ENCODE results near the gene LARP7.
A peak's percentile ranks its signal among the peaks of the same experiment; 100 is the strongest.
"Not testable (repeated sequence)": the region's sequence is repeated elsewhere in the genome, so short reads cannot be mapped to it uniquely, and the experiment has no call there.

Gene LARP7

DNA sequence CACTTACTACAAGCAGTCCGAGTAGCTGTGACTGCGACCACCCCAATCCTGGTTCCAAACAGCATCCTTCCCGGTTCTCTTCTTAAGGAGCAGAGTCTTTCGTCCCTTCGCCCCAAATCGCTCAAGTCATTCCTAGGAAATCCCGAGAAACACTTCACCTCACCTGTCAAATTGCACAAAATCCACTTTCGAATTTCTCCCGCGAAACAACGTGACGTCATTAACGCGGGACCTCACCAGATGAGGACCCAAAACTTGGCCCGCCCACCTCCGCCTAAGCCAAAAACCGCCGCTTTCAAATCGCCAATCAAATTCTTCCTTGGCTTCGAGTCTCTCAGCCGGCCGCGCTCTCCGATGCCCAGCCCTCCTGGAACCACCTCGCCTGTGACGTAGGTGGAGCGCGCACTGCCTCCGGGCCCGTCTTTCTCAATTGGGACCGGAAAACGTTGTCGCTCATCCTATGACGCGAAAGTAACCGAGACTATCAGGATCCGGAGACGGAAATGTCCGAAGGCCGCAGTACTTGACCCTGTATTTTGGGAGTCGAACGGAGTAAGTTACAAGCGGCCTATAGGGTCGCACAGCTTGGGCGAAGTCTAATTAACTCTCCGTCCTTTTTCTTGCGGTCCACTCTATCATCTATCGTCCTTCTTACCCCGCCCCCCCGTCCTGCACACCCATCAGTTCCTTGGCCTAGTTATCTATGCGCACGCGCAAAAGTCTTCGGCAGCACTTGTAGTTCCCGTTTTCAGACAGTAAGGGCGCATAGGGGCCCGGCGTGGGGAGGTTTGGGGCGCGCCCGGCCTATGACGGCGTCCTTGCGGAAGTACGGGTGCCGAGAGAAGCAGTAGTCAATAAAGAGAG, at the start of gene LARP7, which contains the start of gene ZGRF1:
Gene LARP7 (plus strand): TSS at position 456 of the 864 bp plus-strand sequence. CDS start 7,527 bp downstream, outside the sequence.
Gene ZGRF1 (minus strand): TSS at position 222 of the 864 bp plus-strand sequence. CDS start 3,733 bp downstream, outside the sequence.
- peak; percentile 95 for DNase-seq (ENCODE audit: low read depth)

DNA sequence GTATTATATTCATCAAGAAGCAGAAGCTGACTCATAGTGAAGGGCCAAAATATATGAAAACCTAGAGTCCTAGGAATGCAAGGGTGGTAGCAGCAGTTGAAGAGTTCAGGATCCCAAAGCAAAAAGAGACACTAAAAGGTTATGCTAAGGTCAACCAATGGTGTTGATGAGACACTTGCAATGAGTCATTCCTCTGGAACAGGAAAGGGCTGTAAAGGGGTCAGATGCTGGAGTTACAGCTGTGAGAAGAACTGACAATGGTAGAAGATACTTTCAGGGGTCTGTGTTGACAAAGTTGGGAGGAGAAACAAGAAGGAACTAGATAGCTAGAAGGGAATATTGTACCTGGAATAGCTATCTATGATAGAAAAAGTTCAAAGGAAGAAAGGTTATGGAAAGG, 47.7 kb upstream of the LARP7 start:
- no peak for DNase-seq (ENCODE audit: low read depth)

GRCh38 chr4:112591593-112591992, 45.4 kb upstream of the LARP7 start:
- no peak for DNase-seq (ENCODE audit: low read depth)

- DNase-seq (ENCODE audit: low read depth): no peak
Measured at GRCh38 chr4:112592717-112593116, 44.2 kb upstream of the LARP7 start.

GRCh38 chr4:112593438-112594133, 43.4 kb upstream of the LARP7 start:
- no peak for DNase-seq (ENCODE audit: low read depth)

GRCh38 chr4:112594993-112595392, 42.0 kb upstream of the LARP7 start:
- no peak for DNase-seq (ENCODE audit: low read depth)

DNA sequence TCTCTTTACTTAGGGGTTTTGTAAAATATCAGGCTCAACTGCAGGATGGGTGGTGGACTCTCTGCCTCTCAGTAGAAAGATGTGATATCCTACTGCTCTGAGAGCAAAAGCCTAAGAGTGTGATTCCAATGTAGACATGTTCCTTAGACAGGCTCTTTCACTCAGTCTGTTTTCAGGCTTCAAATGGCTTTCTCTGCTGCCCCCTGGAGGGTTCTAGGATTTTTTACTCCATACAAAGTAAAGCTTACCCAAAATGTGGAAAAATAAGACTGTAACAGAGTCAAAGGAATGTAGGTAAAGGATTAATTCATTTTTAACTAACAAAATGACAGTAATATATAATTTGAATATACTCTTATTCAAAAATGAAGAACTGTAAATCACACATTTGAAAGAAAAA, 32.4 kb upstream of the LARP7 start:
- DNase-seq (ENCODE audit: low read depth): peak; percentile 0

DNA sequence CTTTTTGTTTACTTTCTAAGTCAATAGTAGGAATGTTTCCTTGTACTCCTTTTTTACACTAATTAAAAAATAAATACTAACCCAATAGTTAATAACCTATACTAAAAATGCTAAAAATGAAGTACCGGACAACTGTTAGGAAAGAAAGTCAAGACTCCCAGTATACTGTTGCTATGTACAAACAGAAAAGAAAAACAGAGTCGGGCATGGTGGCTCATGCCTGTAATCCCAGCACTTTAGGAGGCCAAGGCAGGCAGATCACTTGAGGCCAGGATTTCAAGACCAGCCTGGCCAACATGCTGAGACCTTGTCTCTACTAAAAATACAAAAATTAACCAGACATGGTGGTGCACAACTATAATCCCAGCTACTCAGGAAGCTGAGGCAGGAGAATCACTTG, 24.1 kb upstream of the LARP7 start:
- not testable (repeated sequence) for DNase-seq (ENCODE audit: low read depth)

DNA sequence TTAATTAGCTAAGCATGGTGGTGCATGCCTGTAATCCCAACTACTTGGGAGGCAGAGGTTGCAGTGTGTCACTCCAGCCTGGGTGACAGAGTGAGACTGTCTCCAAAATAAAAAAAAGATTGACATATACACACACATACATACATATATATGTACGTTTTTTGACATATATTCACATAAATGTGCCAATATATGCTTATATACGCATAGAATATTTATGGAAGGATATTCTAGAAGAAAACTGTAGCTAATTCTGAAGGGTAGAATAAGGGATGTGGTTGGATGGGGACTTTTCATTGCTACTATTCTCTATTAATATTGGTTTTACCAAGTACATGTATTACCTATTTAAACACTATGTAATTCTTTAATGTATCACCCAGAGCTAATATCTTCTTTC, 20.0 kb upstream of the LARP7 start:
- no peak for DNase-seq (ENCODE audit: low read depth)

GRCh38 chr4:112626228-112626627, 10.7 kb upstream of the LARP7 start:
- DNase-seq (ENCODE audit: low read depth): no peak

- DNase-seq (ENCODE audit: low read depth): no peak
Measured at GRCh38 chr4:112633477-112634235, 3.3 kb upstream of the LARP7 start.

- no peak for DNase-seq (ENCODE audit: low read depth)
Measured at GRCh38 chr4:112637552-112637866, 566 bp downstream of the LARP7 start.

DNA sequence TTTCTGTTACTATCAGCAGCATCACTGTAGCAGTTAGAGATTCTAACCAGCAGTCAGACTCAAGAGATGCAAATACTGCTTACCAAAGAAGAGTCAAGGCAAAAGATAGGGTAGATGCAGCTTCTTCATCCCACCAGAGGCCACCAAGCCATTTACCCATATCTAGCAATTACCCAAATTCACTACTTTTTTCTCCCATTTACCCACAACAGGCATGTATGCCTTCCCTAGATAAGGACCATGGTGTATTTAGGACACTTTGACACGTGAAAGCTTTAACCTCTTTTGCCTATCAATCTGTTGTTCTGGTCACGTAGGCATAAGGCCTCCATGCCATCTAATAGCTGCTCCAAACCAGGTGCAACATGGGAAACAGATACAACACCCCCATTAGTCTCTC, 5.6 kb downstream of the LARP7 start:
- DNase-seq (ENCODE audit: low read depth): no peak

- not testable (repeated sequence) for DNase-seq (ENCODE audit: low read depth)
Measured at GRCh38 chr4:112644595-112645535, 7.9 kb downstream of the LARP7 start.

GRCh38 chr4:112645541-112646329, 8.8 kb downstream of the LARP7 start:
- no peak for DNase-seq (ENCODE audit: low read depth)

- DNase-seq (ENCODE audit: low read depth): no peak
Measured at GRCh38 chr4:112646632-112647537, 9.9 kb downstream of the LARP7 start.

GRCh38 chr4:112647785-112648184, 10.8 kb downstream of the LARP7 start:
- no peak for DNase-seq (ENCODE audit: low read depth)

- no peak for DNase-seq (ENCODE audit: low read depth)
Measured at GRCh38 chr4:112648263-112649054, 11.5 kb downstream of the LARP7 start.

- no peak for DNase-seq (ENCODE audit: low read depth)
Measured at GRCh38 chr4:112649055-112649408, 12.1 kb downstream of the LARP7 start.
